HG03460 (cell line): ENCODE measurements around the gene BAG1.

Experiments
- ATAC-seq: cut with Tn5 transposase; IDR thresholded peaks from one replicate; pipeline ENCODE4 v1.9.1; 2021; ENCODE audit not compliant: unreplicated experiment

The BAG1 gene

DNA sequence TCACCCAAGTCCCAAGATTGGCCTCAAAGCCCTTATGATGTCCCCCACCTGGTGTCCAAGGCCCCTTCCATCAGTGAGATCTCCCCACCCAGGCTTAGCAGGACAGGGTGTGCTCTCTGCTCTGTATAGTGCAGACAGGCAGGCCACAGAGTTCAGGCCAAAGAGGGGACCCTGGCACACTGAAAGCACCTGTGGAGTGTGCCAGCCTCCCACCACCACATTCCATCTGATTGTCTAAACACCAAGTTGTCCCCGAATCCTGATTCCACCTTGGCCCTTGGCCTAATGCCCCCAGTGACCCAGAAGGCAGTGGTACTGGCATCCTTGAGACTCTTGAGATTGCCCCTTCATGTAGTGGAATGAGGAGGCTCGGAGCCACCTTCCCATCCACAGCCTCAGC is 19.2 kb downstream of the BAG1 start:
- ATAC-seq = no peak

- ATAC-seq = no peak
Measured at GRCh38 chr9:33244137-33244784, 20.2 kb downstream of the BAG1 start.

GRCh38 chr9:33242609-33243134 is 21.8 kb downstream of the BAG1 start:
- no peak for ATAC-seq

GRCh38 chr9:33241298-33241697 is 23.2 kb downstream of the BAG1 start:
- no peak for ATAC-seq

DNA sequence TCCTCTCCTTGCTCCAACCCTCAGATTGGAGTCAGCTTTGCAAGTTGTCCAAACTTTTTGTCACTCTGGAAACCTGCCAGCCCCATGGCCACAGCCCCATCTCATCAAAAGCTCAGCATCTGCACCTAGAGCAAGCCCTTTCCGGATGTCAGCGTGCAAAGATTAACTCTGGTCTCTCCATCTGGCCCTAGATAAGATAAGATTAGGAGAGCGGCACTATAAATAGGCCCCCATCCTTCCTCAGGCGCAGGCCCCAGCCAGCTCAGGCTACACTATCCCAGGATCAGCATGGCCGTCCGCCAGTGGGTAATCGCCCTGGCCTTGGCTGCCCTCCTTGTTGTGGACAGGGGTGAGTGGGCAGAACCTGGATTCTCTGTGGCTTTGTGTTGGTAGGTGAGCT is 24.6 kb downstream of the BAG1 start, which contains the start of gene SPINK4:
Gene SPINK4, plus strand, starts transcription at position 247 of the 400 bp plus-strand sequence. Its CDS starts 42 bp downstream, at position 289.
- ATAC-seq = no peak

- no peak for ATAC-seq
Measured at GRCh38 chr9:33236571-33236970, 27.9 kb downstream of the BAG1 start.

DNA sequence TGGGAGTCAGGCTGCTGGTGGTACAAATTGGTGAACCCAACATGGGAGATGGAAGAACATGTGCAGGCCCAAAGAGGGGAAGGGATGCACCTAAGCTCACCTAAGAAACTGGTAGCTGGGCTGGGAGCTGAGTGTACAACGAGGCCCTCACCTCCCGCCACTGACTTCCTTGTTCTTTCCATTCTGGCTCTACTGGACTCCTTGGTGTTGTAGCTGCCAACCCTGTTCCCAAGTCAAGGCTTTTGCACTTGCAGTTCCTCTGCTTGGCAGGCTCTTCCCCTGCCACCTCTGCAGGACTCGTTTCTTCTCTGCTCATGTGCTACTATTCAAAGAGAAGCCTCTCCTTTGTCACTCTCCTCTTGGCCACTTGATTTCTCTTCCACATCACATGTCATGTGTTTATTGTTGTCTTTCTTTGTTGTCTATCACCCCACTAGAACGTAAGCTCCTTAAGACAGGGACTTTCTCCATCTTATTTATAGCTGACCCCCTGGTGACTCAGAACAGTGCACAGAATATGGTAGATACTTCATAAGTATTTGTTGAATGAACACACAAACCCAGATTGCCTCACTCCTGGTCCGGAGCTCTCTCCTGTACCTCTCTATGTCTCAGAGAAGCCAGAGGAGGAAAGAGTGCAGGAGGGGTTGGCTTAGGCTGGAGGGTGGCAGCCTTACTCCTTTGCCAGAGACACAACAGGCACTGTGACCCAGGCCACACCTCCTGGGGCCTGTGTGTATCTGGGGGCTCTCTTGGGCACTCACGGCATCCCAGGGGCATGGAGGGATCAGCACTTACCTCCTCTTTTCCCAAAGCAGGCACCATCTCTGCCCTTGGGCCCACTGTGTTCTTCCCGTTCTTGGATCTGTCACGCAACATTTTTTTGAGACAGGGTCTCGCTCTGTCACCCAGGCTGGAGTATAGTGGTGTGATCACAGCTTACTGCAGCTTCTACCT is 29.7 kb downstream of the BAG1 start:
- no peak for ATAC-seq

DNA sequence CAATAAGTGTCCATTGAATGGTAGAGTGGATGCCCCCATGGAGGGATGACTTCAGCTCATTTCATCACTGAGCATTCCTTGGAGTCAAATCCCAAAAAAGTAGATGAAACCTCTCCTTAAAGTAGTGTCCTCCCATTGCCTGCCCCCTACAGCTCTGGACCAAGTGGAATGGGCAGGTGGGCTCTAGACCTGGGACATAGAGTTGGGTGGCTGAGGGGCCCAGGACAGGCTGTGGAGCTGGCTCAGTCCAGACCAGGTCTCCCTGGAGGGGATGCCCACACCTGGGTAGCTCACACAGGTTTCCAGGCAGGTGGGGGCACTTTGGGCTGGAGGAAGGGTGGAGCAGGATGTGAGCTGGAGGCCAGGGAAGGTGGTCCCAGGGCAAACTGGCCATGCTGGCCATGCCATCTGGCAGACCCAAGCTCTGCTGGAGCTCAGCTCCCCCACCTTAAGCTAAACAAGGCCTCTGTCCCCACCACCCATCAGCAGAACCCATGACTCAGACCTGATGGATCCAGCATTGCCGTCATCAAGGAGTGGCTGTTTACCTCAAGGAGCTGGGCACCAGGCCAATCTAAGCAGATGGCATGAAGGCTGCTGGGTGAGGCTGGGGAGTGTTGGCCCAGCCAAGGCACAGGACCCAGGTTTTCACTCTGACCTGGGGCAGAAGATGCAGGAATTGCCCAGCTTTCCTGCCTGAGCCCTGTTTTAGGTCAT is 30.7 kb downstream of the BAG1 start:
- no peak for ATAC-seq

DNA sequence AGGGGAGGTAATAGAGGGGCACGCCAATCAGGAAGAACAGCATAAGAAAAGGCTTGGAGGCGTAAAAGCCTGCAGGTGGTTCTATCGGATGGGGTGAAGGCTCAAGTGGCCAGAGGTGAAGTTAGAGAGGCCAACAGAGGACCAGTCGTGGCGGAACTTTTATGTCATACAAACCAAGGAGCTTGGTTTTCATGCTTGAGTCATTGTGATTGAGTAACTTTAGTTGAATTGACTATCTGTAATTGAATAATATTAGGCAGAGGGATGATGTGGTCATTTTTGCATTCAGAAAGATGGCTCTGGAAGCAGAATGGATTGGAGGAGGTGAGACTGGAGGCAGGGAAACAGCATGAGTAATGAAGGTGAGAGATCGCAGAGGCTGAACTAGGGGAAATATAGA is 31.7 kb downstream of the BAG1 start:
- no peak for ATAC-seq

DNA sequence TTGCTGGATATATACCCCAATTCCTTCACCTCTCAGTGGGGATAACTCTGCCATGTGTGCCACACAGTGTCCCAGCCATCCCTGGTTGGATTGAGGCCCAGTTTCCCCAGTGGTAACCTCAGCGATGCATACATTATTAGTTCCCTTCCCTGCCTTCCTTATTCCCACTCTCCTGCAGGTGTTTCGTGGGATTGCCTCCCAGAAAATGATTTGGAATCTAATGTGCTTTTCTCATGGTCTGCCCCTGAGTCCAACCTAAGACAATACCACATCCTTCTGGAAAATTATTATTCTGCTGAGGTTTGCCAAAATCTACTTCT is 32.9 kb downstream of the BAG1 start:
- no peak for ATAC-seq

- ATAC-seq = no peak
Measured at GRCh38 chr9:33230756-33231622, 33.5 kb downstream of the BAG1 start.

DNA sequence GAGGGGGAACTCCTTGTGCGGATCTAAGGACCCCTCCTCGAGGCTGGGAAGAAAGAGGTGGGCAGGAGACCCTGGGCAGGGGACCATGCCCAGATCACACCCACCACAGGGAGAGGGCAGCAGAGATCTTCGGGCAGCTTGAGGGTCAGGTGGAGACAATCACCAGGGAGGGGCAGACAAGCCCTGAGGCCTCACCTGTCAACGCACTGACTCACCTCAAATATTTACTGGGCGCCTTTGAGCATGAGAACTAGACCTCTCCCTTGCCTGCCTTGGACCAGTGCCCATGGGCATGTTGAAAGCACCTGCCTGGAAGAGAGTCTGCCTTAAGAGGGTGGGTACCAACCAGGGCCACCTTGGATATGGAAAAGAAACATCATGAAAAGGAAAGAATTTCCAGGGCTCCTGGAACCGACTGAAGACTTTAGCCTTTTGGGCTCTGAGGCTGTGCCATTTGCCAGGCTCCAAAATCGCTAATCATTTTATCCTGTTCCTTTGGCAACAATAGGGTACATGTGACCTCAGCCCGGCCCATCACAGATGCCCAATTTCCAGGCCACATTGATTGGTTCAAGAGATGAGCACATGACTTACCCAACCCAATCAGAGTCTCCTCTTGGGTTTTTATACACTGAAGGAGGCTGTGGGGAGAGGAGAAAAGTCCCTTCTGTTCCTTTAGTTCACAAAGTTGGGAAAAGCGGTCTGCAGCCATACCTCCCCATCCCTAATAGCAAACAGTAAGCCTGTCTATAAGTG is 35.0 kb downstream of the BAG1 start:
- ATAC-seq = no peak

DNA sequence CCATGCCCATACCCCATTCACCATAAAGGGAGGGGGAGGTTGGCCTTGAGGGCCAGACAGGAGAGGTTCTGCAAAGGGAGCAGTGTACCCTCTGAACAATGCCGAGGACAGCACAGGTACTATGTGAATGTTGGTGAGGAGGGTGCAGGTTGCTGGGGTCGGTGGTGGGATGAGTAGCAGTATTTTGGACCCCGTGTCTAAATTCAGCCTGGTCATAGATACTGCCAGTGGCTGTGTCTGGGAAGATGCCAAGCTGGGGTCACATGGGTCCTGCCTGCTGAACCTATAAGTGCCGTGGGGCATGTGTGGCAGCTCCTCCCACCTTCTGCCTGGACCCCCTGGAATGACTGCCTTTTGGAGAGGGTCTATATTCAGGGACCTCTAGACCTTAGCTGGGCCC is 35.9 kb downstream of the BAG1 start:
- no peak for ATAC-seq

DNA sequence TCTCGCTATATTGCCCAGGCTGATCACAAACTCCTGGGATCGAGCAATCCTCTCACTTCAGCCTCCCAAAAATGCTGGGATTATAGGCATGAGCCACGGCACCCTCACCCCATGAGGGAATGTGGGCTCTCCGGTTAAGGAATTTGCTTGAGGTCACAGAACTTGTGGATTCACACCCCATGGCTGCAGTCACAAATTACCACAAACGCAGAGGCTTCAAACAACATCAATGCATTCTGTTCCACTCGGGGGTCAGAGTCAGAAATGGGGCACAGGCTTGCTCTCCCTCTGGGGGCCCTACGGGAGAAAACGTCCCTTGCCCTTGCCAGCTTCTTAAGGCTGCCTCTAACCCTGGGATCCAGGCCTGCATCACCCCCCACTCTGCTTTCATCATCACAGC is 36.8 kb downstream of the BAG1 start:
- ATAC-seq = no peak

GRCh38 chr9:33227008-33227398 is 37.5 kb downstream of the BAG1 start:
- ATAC-seq = no peak

- no peak for ATAC-seq
Measured at GRCh38 chr9:33225319-33226147, 39.0 kb downstream of the BAG1 start.

GRCh38 chr9:33223696-33224095 is 40.8 kb downstream of the BAG1 start:
- no peak for ATAC-seq

GRCh38 chr9:33222031-33222430 is 42.5 kb downstream of the BAG1 start:
- ATAC-seq = no peak

GRCh38 chr9:33221568-33221884 is 43.0 kb downstream of the BAG1 start:
- ATAC-seq = no peak
